ENCODE results near the gene RUBCNL.

DNA sequence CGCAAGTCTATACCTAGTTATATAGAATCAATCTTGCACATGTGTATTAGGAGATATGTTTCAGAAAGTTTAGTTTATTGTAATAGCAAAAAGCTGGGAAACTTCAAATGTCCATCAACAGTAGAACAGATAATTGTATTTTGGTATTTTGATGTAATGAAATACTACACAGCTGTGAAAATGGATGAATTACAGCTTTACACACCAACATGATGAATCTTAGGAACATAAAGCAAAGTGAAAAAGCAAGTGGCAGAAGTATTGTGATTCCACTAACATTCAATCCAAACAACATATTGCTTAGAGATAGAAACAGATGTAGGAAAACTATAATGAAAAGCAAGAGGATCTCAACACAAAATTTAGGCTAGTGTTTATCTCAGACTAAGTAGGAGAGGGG lies 72.5 kb downstream of the RUBCNL start:
- TF ChIP-seq, protein P1, sequence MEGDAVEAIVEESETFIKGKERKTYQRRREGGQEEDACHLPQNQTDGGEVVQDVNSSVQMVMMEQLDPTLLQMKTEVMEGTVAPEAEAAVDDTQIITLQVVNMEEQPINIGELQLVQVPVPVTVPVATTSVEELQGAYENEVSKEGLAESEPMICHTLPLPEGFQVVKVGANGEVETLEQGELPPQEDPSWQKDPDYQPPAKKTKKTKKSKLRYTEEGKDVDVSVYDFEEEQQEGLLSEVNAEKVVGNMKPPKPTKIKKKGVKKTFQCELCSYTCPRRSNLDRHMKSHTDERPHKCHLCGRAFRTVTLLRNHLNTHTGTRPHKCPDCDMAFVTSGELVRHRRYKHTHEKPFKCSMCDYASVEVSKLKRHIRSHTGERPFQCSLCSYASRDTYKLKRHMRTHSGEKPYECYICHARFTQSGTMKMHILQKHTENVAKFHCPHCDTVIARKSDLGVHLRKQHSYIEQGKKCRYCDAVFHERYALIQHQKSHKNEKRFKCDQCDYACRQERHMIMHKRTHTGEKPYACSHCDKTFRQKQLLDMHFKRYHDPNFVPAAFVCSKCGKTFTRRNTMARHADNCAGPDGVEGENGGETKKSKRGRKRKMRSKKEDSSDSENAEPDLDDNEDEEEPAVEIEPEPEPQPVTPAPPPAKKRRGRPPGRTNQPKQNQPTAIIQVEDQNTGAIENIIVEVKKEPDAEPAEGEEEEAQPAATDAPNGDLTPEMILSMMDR (IDR thresholded peaks at IDR 0.05), result no peak
- TF ChIP-seq EZH2 (IDR thresholded peaks at IDR 0.05), result no peak
